Naive thymus-derived CD4-positive, alpha-beta T cell (primary cell): Measurements from ENCODE around the gene CEP63. TPM values are rescaled to one million over a fixed set of nuclear protein-coding genes. Genes with fewer than 3 reads are reported as not detected.

Experiments
- ATAC-seq: fragments of 150-1000 bp; cut with Tn5 transposase; 2 replicates; pipeline ENCODE4 v1.10.0; 2021; ENCODE audit warnings: mild to moderate bottlenecking, moderate library complexity
- CTCF ChIA-PET: fragments of 350-600 bp; sonication (Branson Sonifier 250); formaldehyde crosslinking; loops from one replicate; lab custom pipeline; 2021; ENCODE audit warnings: antibody characterized with exemption; lab: Charles Lee
- POLR2A ChIA-PET: fragments of 350-600 bp; sonication (Branson Sonifier 250); formaldehyde crosslinking; loops from one replicate; lab custom pipeline; 2021; ENCODE audit warnings: antibody characterized with exemption, inconsistent platforms; lab: Charles Lee
- DNase-seq, 9 donors: peaks; one replicate each; pipeline versions ENCODE4 v3.0.0 to v3.0.0-alpha.2; 2020 to 2022; ENCODE audit warnings: mixed read lengths in 1 of 9
- H3K27ac ChIP-seq: one replicate; pipeline ENCODE4 v1.7.0; 2013; ENCODE audit warnings: mild to moderate bottlenecking, low read depth, low read length, moderate library complexity
- H3K27me3 ChIP-seq, 2 donors: one replicate each; pipeline ENCODE4 v1.7.0; 2013; ENCODE audit warnings: low read length in 2 of 2, mild to moderate bottlenecking in 2 of 2, moderate library complexity in 2 of 2; ENCODE audit not compliant: control insufficient read depth in 2 of 2, insufficient read depth in 2 of 2
- H3K36me3 ChIP-seq, 3 experiments: 1 replicate in 2 of 3; 2 replicates in 1 of 3; pipeline ENCODE4 v1.7.0; 2013; ENCODE audit warnings: low read length in 3 of 3, mild to moderate bottlenecking in 3 of 3, moderate library complexity in 1 of 3; ENCODE audit not compliant: insufficient read depth in 3 of 3, control insufficient read depth in 2 of 3
- H3K4me1 ChIP-seq, 2 donors: one replicate each; pipeline ENCODE4 v1.7.0; 2013; ENCODE audit warnings: low read length in 2 of 2, mild to moderate bottlenecking in 2 of 2, moderate library complexity in 1 of 2; ENCODE audit not compliant: control insufficient read depth in 2 of 2, insufficient read depth in 2 of 2
- H3K4me3 ChIP-seq: 2 replicates; pipeline ENCODE4 v1.7.0; 2013; ENCODE audit warnings: mild to moderate bottlenecking, low read length
- H3K9me3 ChIP-seq, 3 experiments: 1 replicate in 2 of 3; 2 replicates in 1 of 3; pipeline ENCODE4 v1.7.0; 2013; ENCODE audit warnings: low read length in 3 of 3; ENCODE audit not compliant: control insufficient read depth in 2 of 3
- H3K27ac Mint-ChIP-seq, 9 donors: one replicate each; pipeline ENCODE4 v1.8.0; 2020 to 2022; ENCODE audit warnings: mixed read lengths in 9 of 9, mild to moderate bottlenecking in 8 of 9, moderate library complexity in 5 of 9, inconsistent platforms in 2 of 9
- H3K27me3 Mint-ChIP-seq, 5 donors: one replicate each; pipeline ENCODE4 v1.8.0; 2021 to 2022; ENCODE audit warnings: mixed read lengths in 5 of 5, mild to moderate bottlenecking in 1 of 5
- H3K36me3 Mint-ChIP-seq, 5 donors: one replicate each; pipeline ENCODE4 v1.8.0; 2020 to 2022; ENCODE audit warnings: mixed read lengths in 5 of 5, mild to moderate bottlenecking in 3 of 5, inconsistent platforms in 1 of 5
- H3K4me1 Mint-ChIP-seq, 7 donors: one replicate each; pipeline ENCODE4 v1.8.0; 2020 to 2022; ENCODE audit warnings: mixed read lengths in 7 of 7, mild to moderate bottlenecking in 3 of 7, inconsistent platforms in 1 of 7
- H3K4me3 Mint-ChIP-seq, 10 donors: one replicate each; pipeline ENCODE4 v1.8.0; 2020 to 2022; ENCODE audit warnings: mild to moderate bottlenecking in 10 of 10, mixed read lengths in 10 of 10, moderate library complexity in 6 of 10, inconsistent platforms in 2 of 10
- H3K9me3 Mint-ChIP-seq, 11 donors: one replicate each; pipeline ENCODE4 v1.8.0; 2020 to 2022; ENCODE audit warnings: mixed read lengths in 11 of 11, mild to moderate bottlenecking in 4 of 11, inconsistent platforms in 1 of 11, moderate library complexity in 1 of 11
- intact Hi-C, 2 donors: fragments of 100-400 bp; cut with micrococcal nuclease; formaldehyde crosslinking; loops; one replicate each; pipeline ENCODE4 v1.15.1; 2023
- polyA plus RNA-seq, 2 donors: library from polyadenylated mRNA; unstranded; fragments of 300-500 nt; fragmentation: Illumina TruSeq; gene quantifications; one replicate each; pipeline ENCODE4 v1.2.3, GENCODE V29; 2021
- total RNA-seq, 6 experiments: library from RNA in 5 of 6; stranded (reverse) in 5 of 6; gene quantifications; 1 replicate in 5 of 6; 2 replicates in 1 of 6; pipeline ENCODE4 v1.2.3 and lab custom pipeline; 2021 to 2026

The CEP63 gene
- total and polyA plus RNA-seq, 7 experiments from 2014 or later: 21.1 to 56.3 (median 26.4) TPM

- H3K4me3 ChIP-seq: no peak overlapping the region
- no peaks in the 10 kb centered on the region for H3K9me3 ChIP-seq
- intact Hi-C loops: no loop called here
- H3K36me3 ChIP-seq: peaks cover 0 to 8% (median 0%) of the 10 kb centered on the region in 3 experiments
- peaks cover 13 to 49% (median 34%) of the 10 kb centered on the region in 11 donors for H3K9me3 Mint-ChIP-seq
- no peak overlapping the region for H3K27ac ChIP-seq
- DNase-seq (no peak), ATAC-seq (no peak)
- peaks cover 46 to 93% (median 74%) of the 10 kb centered on the region in 5 donors for H3K36me3 Mint-ChIP-seq
- peaks cover 8 to 54% (median 41%) of the 10 kb centered on the region in 7 donors for H3K4me1 Mint-ChIP-seq
- ChIA-PET CTCF (no interaction called here), POLR2A (no interaction called here)
- H3K27me3 ChIP-seq: no peaks in the 10 kb centered on the region
- no peaks in the 10 kb centered on the region for H3K4me1 ChIP-seq
- H3K27ac Mint-ChIP-seq: no peak overlapping the region
- no peaks in the 10 kb centered on the region for H3K27me3 Mint-ChIP-seq
- no peak overlapping the region for H3K4me3 Mint-ChIP-seq
These were observed 19.6 kb downstream of the CEP63 start for GRCh38 chr3:134505485-134505884.

GRCh38 chr3:134511500-134511899 lies 25.6 kb downstream of the CEP63 start:
- Mint-ChIP-seq H3K27me3 (no peaks in the 10 kb centered on the region), H3K36me3 (peaks cover 32 to 85% (median 72%) of the 10 kb centered on the region in 5 donors), H3K4me3 (no peak overlapping the region), H3K9me3 (peaks cover 0 to 11% (median 2%) of the 10 kb centered on the region in 11 donors), H3K4me1 (peaks cover 5 to 19% (median 13%) of the 10 kb centered on the region in 7 donors), H3K27ac (peak overlapping the region in 1 of 9 donors; percentile 44)
- no peak overlapping the region for H3K4me3 ChIP-seq
- no peaks in the 10 kb centered on the region for H3K4me1 ChIP-seq
- ATAC-seq: no peak
- ChIA-PET POLR2A (interaction anchor here (0.6 kb wide), 1 partner anchor 243 kb away, joined by 3 read pairs; no protein-coding TSS in a partner anchor), CTCF (no interaction called here)
- intact Hi-C loops: no loop called here
- DNase-seq: no peak
- no peaks in the 10 kb centered on the region for H3K9me3 ChIP-seq
- H3K27ac ChIP-seq: no peak overlapping the region
- H3K36me3 ChIP-seq: peaks cover 0 to 31% (median 0%) of the 10 kb centered on the region in 3 experiments
- no peaks in the 10 kb centered on the region for H3K27me3 ChIP-seq

DNA sequence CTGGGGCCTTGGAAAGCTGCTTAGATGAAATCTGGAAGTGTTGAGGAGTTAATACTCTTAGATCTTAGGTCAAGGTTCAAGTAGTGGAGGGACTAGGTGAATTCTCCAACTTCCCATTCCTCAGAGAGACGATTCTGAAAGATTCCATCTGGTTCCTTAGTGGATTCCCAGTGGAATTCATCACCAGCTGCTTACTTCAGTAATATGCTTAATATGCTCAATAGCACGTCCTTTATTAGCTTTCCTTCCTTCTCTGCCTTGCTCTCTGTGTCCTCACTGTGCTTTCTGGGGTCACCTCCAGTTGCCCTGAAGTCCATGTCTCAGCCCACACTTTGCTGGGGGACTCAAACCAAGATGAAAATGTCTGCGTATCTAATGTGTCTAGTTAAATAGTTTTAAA lies 31.0 kb downstream of the CEP63 start:
- no peaks in the 10 kb centered on the region for H3K27me3 ChIP-seq
- ATAC-seq: no peak
- H3K36me3 ChIP-seq: peaks cover 0 to 9% (median 0%) of the 10 kb centered on the region in 3 experiments
- intact Hi-C loops: no loop called here
- H3K4me1 Mint-ChIP-seq: peaks cover 2 to 22% (median 9%) of the 10 kb centered on the region in 7 donors
- H3K4me1 ChIP-seq: no peaks in the 10 kb centered on the region
- POLR2A ChIA-PET: no interaction called here
- CTCF ChIA-PET: no interaction called here
- DNase-seq: no peak
- H3K36me3 Mint-ChIP-seq: peaks cover 16 to 80% (median 74%) of the 10 kb centered on the region in 5 donors
- H3K27ac Mint-ChIP-seq: peak overlapping the region in 1 of 9 donors; percentile 62
- no peak overlapping the region for H3K27ac ChIP-seq
- H3K4me3 ChIP-seq: no peak overlapping the region
- peaks cover under 1 to 42% (median 12%) of the 10 kb centered on the region in 11 donors for H3K9me3 Mint-ChIP-seq
- no peaks in the 10 kb centered on the region for H3K27me3 Mint-ChIP-seq
- no peak overlapping the region for H3K4me3 Mint-ChIP-seq
- peaks cover 0 to 3% (median 0%) of the 10 kb centered on the region in 3 experiments for H3K9me3 ChIP-seq

GRCh38 chr3:134517791-134518190 lies 31.9 kb downstream of the CEP63 start:
- POLR2A ChIA-PET: no interaction called here
- intact Hi-C loops: no loop called here
- peak overlapping the region in 1 of 10 donors; percentile 27 for H3K4me3 Mint-ChIP-seq
- no peaks in the 10 kb centered on the region for H3K4me1 ChIP-seq
- peaks cover 2 to 22% (median 9%) of the 10 kb centered on the region in 7 donors for H3K4me1 Mint-ChIP-seq
- H3K4me3 ChIP-seq: no peak overlapping the region
- no peak overlapping the region for H3K27ac ChIP-seq
- CTCF ChIA-PET: no interaction called here
- peaks cover 4 to 51% (median 20%) of the 10 kb centered on the region in 11 donors for H3K9me3 Mint-ChIP-seq
- H3K27ac Mint-ChIP-seq: peak overlapping the region in 2 of 9 donors; percentile 41 to 43
- ATAC-seq (no peak), DNase-seq (no peak)
- H3K27me3 ChIP-seq: no peaks in the 10 kb centered on the region
- H3K36me3 Mint-ChIP-seq: peaks cover 19 to 84% (median 80%) of the 10 kb centered on the region in 5 donors
- peaks cover 0 to 5% (median 0%) of the 10 kb centered on the region in 3 experiments for H3K9me3 ChIP-seq
- H3K27me3 Mint-ChIP-seq: no peaks in the 10 kb centered on the region
- H3K36me3 ChIP-seq: peaks cover 0 to 3% (median 0%) of the 10 kb centered on the region in 3 experiments

DNA sequence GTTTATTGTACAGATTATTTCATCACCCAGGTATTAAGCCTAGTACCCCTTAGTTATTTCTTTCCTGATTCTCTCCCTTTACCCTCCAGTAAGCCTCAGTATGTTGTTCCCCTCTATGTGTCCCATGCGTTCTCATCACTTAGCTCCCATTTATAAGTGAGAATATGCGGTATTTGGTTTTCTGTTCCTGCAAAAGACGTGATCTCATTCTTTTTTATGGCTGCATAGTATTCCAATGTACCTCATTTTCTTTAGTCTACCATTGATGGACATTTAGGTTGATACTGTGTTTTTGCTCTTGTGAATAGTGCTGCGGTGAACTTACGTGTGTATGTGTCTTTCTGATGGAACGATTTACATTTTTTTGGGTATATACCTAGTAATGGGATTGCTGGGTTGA lies 36.7 kb downstream of the CEP63 start:
- Histone ChIP-seq H3K9me3 (peaks cover 0 to 17% (median 0%) of the 10 kb centered on the region in 3 experiments), H3K4me1 (no peaks in the 10 kb centered on the region), H3K27ac (no peak overlapping the region), H3K27me3 (no peaks in the 10 kb centered on the region), H3K4me3 (no peak overlapping the region), H3K36me3 (no peaks in the 10 kb centered on the region)
- Mint-ChIP-seq H3K4me1 (peaks cover 0 to 21% (median 5%) of the 10 kb centered on the region in 7 donors), H3K4me3 (no peak overlapping the region), H3K27me3 (no peaks in the 10 kb centered on the region), H3K27ac (no peak overlapping the region), H3K36me3 (peaks cover 35 to 81% (median 77%) of the 10 kb centered on the region in 5 donors), H3K9me3 (peaks cover 10 to 88% (median 52%) of the 10 kb centered on the region in 11 donors)
- CTCF ChIA-PET: interaction anchor here (0.5 kb wide), 1 partner anchor 320 kb away, joined by 3 read pairs; no protein-coding TSS in a partner anchor
- DNase-seq (no peak), ATAC-seq (no peak)
- POLR2A ChIA-PET: no interaction called here
- intact Hi-C loops: no loop called here

- intact Hi-C loops: no loop called here
- peaks cover 35 to 66% (median 62%) of the 10 kb centered on the region in 5 donors for H3K36me3 Mint-ChIP-seq
- no peak for DNase-seq
- no peak for ATAC-seq
- H3K9me3 Mint-ChIP-seq: peaks cover 10 to 60% (median 45%) of the 10 kb centered on the region in 11 donors
- no peaks in the 10 kb centered on the region for H3K36me3 ChIP-seq
- CTCF ChIA-PET: no interaction called here
- peaks cover 0 to 17% (median 0%) of the 10 kb centered on the region in 3 experiments for H3K9me3 ChIP-seq
- H3K4me1 Mint-ChIP-seq: peaks cover 0 to 26% (median 12%) of the 10 kb centered on the region in 7 donors
- H3K27me3 Mint-ChIP-seq: no peaks in the 10 kb centered on the region
- H3K27ac ChIP-seq: no peak overlapping the region
- no peak overlapping the region for H3K27ac Mint-ChIP-seq
- H3K4me3 ChIP-seq: no peak overlapping the region
- peak overlapping the region in 2 of 10 donors; percentile 11 to 42 for H3K4me3 Mint-ChIP-seq
- POLR2A ChIA-PET: no interaction called here
- no peaks in the 10 kb centered on the region for H3K27me3 ChIP-seq
- H3K4me1 ChIP-seq: no peaks in the 10 kb centered on the region
These were observed 39.4 kb downstream of the CEP63 start for GRCh38 chr3:134525293-134525692.

DNA sequence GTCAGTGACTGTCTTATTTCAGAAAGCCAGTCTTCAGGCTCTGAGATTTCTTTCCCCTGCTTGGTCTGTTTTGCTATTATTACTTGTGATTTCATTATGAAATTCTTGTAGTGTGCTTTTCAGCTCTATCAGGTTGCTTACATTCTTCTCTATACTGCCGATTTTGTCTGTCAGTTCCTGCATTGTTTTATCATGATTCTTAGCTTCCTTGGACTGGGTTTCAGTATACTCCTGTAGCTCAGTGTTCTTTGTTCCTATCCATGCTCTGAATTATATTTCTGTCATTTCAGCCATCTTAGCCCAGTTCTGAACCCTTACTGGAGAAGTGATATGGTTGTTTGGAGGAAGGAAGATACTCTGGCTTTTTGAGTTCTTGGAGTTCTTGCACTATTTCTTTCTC lies 40.5 kb downstream of the CEP63 start:
- Histone ChIP-seq H3K4me3 (no peak overlapping the region), H3K9me3 (peaks cover 0 to 17% (median 0%) of the 10 kb centered on the region in 3 experiments), H3K27me3 (no peaks in the 10 kb centered on the region), H3K27ac (no peak overlapping the region), H3K4me1 (no peaks in the 10 kb centered on the region), H3K36me3 (no peaks in the 10 kb centered on the region)
- Mint-ChIP-seq H3K4me1 (peaks cover 0 to 26% (median 12%) of the 10 kb centered on the region in 7 donors), H3K36me3 (peaks cover 35 to 58% (median 54%) of the 10 kb centered on the region in 5 donors), H3K27ac (no peak overlapping the region), H3K4me3 (no peak overlapping the region), H3K27me3 (no peaks in the 10 kb centered on the region), H3K9me3 (peaks cover 10 to 52% (median 43%) of the 10 kb centered on the region in 11 donors)
- ATAC-seq (no peak), DNase-seq (no peak)
- intact Hi-C loops: no loop called here
- ChIA-PET CTCF (no interaction called here), POLR2A (no interaction called here)
